H9 (cell line): Measurements from ENCODE around the gene TBC1D17. TPM values are rescaled to one million over a fixed set of nuclear protein-coding genes. Genes with fewer than 3 reads are reported as not detected.

Source experiments
- DNase-seq: peaks from one replicate; pipeline ENCODE4 v3.0.0-alpha.2; 2017
- H2AFZ ChIP-seq: one replicate; pipeline ENCODE4 v1.6.1; 2013; ENCODE audit warnings: mild to moderate bottlenecking, low read length, control low read depth, moderate library complexity
- H2AK5ac ChIP-seq: 2 replicates; pipeline ENCODE4 v1.6.1; 2013; ENCODE audit warnings: low read length, control low read depth, mixed read lengths; ENCODE audit not compliant: insufficient read length
- H2BK120ac ChIP-seq: one replicate; pipeline ENCODE4 v1.6.1; 2013; ENCODE audit warnings: low read depth, mild to moderate bottlenecking, low read length, control low read depth, inconsistent platforms; ENCODE audit not compliant: poor library complexity, severe bottlenecking
- H2BK12ac ChIP-seq: 2 replicates; pipeline ENCODE4 v1.6.1; 2013; ENCODE audit warnings: low read length, control low read depth, mixed read lengths, low read depth; ENCODE audit not compliant: insufficient read length
- H2BK15ac ChIP-seq: 2 replicates; pipeline ENCODE4 v1.6.1; 2013; ENCODE audit warnings: low read depth, low read length, control low read depth
- H2BK20ac ChIP-seq: one replicate; pipeline ENCODE4 v1.6.1; 2013; ENCODE audit warnings: low read depth, mild to moderate bottlenecking, low read length, control low read depth, inconsistent platforms; ENCODE audit not compliant: poor library complexity, severe bottlenecking
- H2BK5ac ChIP-seq: 2 replicates; pipeline ENCODE4 v1.6.1; 2013; ENCODE audit warnings: low read length, control low read depth, mixed read lengths; ENCODE audit not compliant: insufficient read length
- H3K14ac ChIP-seq: 2 replicates; pipeline ENCODE4 v1.6.1; 2013; ENCODE audit warnings: low read length, control low read depth; ENCODE audit not compliant: insufficient read depth
- H3K18ac ChIP-seq: 2 replicates; pipeline ENCODE4 v1.6.1; 2013; ENCODE audit warnings: low read depth, mild to moderate bottlenecking, mixed read lengths, low read length, control low read depth; ENCODE audit not compliant: insufficient read length
- H3K23ac ChIP-seq: 2 replicates; pipeline ENCODE4 v1.6.1; 2013; ENCODE audit warnings: low read length, control low read depth, mixed read lengths, low read depth; ENCODE audit not compliant: insufficient read length
- H3K23me2 ChIP-seq: 2 replicates; pipeline ENCODE4 v1.6.1; 2013; ENCODE audit warnings: low read depth, mild to moderate bottlenecking, mixed read lengths, low read length, control low read depth; ENCODE audit not compliant: insufficient read length, poor library complexity, severe bottlenecking
- H3K27ac ChIP-seq: 2 replicates; pipeline ENCODE4 v1.5.1; 2013; ENCODE audit warnings: low read length, control low read depth, mixed read lengths, low read depth; ENCODE audit not compliant: insufficient read length
- H3K27me3 ChIP-seq: 2 replicates; pipeline ENCODE4 v1.6.1; 2013; ENCODE audit warnings: low read length, control low read depth, inconsistent platforms; ENCODE audit not compliant: insufficient read depth
- H3K4ac ChIP-seq: 2 replicates; pipeline ENCODE4 v1.6.1; 2013; ENCODE audit warnings: low read depth, mild to moderate bottlenecking, control low read depth, inconsistent platforms, low read length, moderate library complexity
- H3K4me1 ChIP-seq: 2 replicates; pipeline ENCODE4 v1.6.1; 2013; ENCODE audit warnings: low read length, control low read depth, inconsistent platforms; ENCODE audit not compliant: insufficient read depth
- H3K4me2 ChIP-seq: 2 replicates; pipeline ENCODE4 v1.6.1; 2013; ENCODE audit warnings: low read length, control low read depth, mixed read lengths; ENCODE audit not compliant: insufficient read length, insufficient read depth
- H3K56ac ChIP-seq: 2 replicates; pipeline ENCODE4 v1.6.1; 2013; ENCODE audit warnings: low read depth, mild to moderate bottlenecking, mixed read lengths, low read length, control low read depth; ENCODE audit not compliant: insufficient read length
- H3K79me1 ChIP-seq: 2 replicates; pipeline ENCODE4 v1.6.1; 2013; ENCODE audit warnings: low read depth, mild to moderate bottlenecking, moderate library complexity, low read length, control low read depth, inconsistent platforms; ENCODE audit not compliant: insufficient read depth, poor library complexity, severe bottlenecking
- H3K79me2 ChIP-seq: 2 replicates; pipeline ENCODE4 v1.6.1; 2013; ENCODE audit warnings: low read length, control low read depth, inconsistent platforms; ENCODE audit not compliant: insufficient read depth
- H3K9ac ChIP-seq: 2 replicates; pipeline ENCODE4 v1.6.1; 2013; ENCODE audit warnings: low read length, control low read depth, mixed read lengths; ENCODE audit not compliant: insufficient read length; ENCODE audit errors: extremely low read depth
- H3K9me3 ChIP-seq: one replicate; pipeline ENCODE4 v1.6.1; 2013; ENCODE audit warnings: low read depth, low read length, inconsistent platforms; ENCODE audit not compliant: control insufficient read depth
- H3T11ph ChIP-seq: one replicate; pipeline ENCODE4 v1.6.1; 2013; ENCODE audit warnings: mild to moderate bottlenecking, low read length, control low read depth, inconsistent platforms
- H4K20me1 ChIP-seq: one replicate; pipeline ENCODE4 v1.6.1; 2013; ENCODE audit not compliant: control insufficient read depth, insufficient read length, insufficient read depth
- H4K5ac ChIP-seq: 2 replicates; pipeline ENCODE4 v1.6.1; 2013; ENCODE audit warnings: low read depth, mild to moderate bottlenecking, mixed read lengths, low read length, control low read depth; ENCODE audit not compliant: insufficient read length
- H4K8ac ChIP-seq: replicated peaks from 2 replicates; pipeline ENCODE4 v1.6.1; 2013; ENCODE audit warnings: low read length, control low read depth, mixed read lengths, low read depth; ENCODE audit not compliant: insufficient read length
- H4K91ac ChIP-seq: 2 replicates; pipeline ENCODE4 v1.6.1; 2013; ENCODE audit warnings: low read depth, mild to moderate bottlenecking, moderate library complexity, mixed read lengths, low read length, control low read depth; ENCODE audit not compliant: insufficient read length
- H3K27ac Mint-ChIP-seq, 3 experiments: 2 replicates in 2 of 3; 3 replicates in 1 of 3; pipeline ENCODE4 v1.8.0; 2020 to 2021; ENCODE audit warnings: mixed read lengths in 3 of 3, mild to moderate bottlenecking in 1 of 3, moderate library complexity in 1 of 3
- H3K27me3 Mint-ChIP-seq: 2 replicates; pipeline ENCODE4 v1.8.0; 2021; ENCODE audit warnings: low read depth, mild to moderate bottlenecking, moderate library complexity, mixed read lengths
- H3K36me3 Mint-ChIP-seq, 3 experiments: 2 replicates in 2 of 3; 3 replicates in 1 of 3; pipeline ENCODE4 v1.8.0; 2020 to 2021; ENCODE audit warnings: low read depth in 3 of 3, mixed read lengths in 3 of 3; ENCODE audit not compliant: insufficient read depth in 1 of 3
- H3K4me1 Mint-ChIP-seq, 2 experiments: 2 replicates each; pipeline ENCODE4 v1.8.0; 2020; ENCODE audit warnings: mixed read lengths in 2 of 2
- H3K4me3 Mint-ChIP-seq, 2 experiments: 2 replicates in 1 of 2; 3 replicates in 1 of 2; pipeline ENCODE4 v1.8.0; 2020 to 2021; ENCODE audit warnings: mild to moderate bottlenecking in 2 of 2, mixed read lengths in 2 of 2, moderate library complexity in 1 of 2
- H3K9me3 Mint-ChIP-seq, 2 experiments: 2 replicates in 1 of 2; 3 replicates in 1 of 2; pipeline ENCODE4 v1.8.0; 2020; ENCODE audit warnings: mild to moderate bottlenecking in 2 of 2, mixed read lengths in 2 of 2, moderate library complexity in 1 of 2
- CTCF ChIP-seq: fragments of 200-600 bp; sonication (generic); conservative IDR thresholded peaks from 3 replicates; pipeline ENCODE4 v1.8.0; 2021; ENCODE audit warnings: antibody characterized with exemption, mild to moderate bottlenecking
- WGBS: extraction: QIAGEN DNeasy Blood & Tissue Kit; methylation state at CpG from one replicate; pipeline ENCODE4 v1.1.7; 2013; ENCODE audit warnings: missing lambda C conversion rate, low lambda C conversion rate, mixed read lengths; ENCODE audit not compliant: insufficient read length; ENCODE audit errors: extremely low coverage; 5-methylcytosine and 5-hydroxymethylcytosine counted together
- total RNA-seq: library from RNA; stranded (reverse); gene quantifications from 2 replicates; pipeline ENCODE4 v1.2.1, GENCODE V29; 2021

The TBC1D17 gene
- total RNA-seq, 1 experiment from 2014 or later = 33.6 TPM

GRCh38 chr19:49876422-49877019 is 981 bp upstream of the TBC1D17 start:
- peaks cover 18 to 28% of the 10 kb centered on the region in 2 experiments for H3K4me1 Mint-ChIP-seq

More at GRCh38 chr19:49876422-49877019, 981 bp upstream of the TBC1D17 start:
- TF ChIP-seq CTCF = no peak
- H3K27ac Mint-ChIP-seq = no peak overlapping the region
- Histone ChIP-seq H3K9ac (peak overlapping the region; percentile 94), H3K4me2 (peak overlapping the region; percentile 59), H3T11ph (no peak overlapping the region), H3K27me3 (no peaks in the 10 kb centered on the region), H3K4me1 (no peaks in the 10 kb centered on the region), H3K18ac (peak overlapping the region; percentile 93), H3K79me1 (no peaks in the 10 kb centered on the region), H2BK120ac (no peak overlapping the region), H2BK12ac (no peak overlapping the region), H4K8ac (no peak overlapping the region), H2BK20ac (no peak overlapping the region), H3K23me2 (peaks cover 11% of the 10 kb centered on the region), H2AFZ (no peak overlapping the region), H4K91ac (no peak overlapping the region), H3K27ac (peak overlapping the region; percentile 80), H3K9me3 (no peaks in the 10 kb centered on the region), H3K79me2 (no peaks in the 10 kb centered on the region; the same call in 1 of the 2 replicates), H4K5ac (peak overlapping the region; percentile 64), H3K23ac (no peak overlapping the region), H4K20me1 (no peaks in the 10 kb centered on the region), H2BK15ac (no peak overlapping the region), H3K14ac (peak overlapping the region; percentile 91), H3K56ac (peak overlapping the region; percentile 56), H2AK5ac (no peak overlapping the region), H2BK5ac (peak overlapping the region; percentile 87), H3K4ac (no peak overlapping the region; the same call in 1 of the 2 replicates)
- peak; percentile 98 for DNase-seq
- H3K27me3 Mint-ChIP-seq = no peaks in the 10 kb centered on the region
- peaks cover 27 to 38% (median 27%) of the 10 kb centered on the region in 3 experiments for H3K36me3 Mint-ChIP-seq
- WGBS = no CpG with 5 or more reads among the region's 46 CpGs
- H3K9me3 Mint-ChIP-seq = no peaks in the 10 kb centered on the region
- H3K4me3 Mint-ChIP-seq = no peak overlapping the region
